GM12892 (cell line): Measurements from ENCODE around the gene ENPP5. TPM values are rescaled to one million over a fixed set of nuclear protein-coding genes. Genes with fewer than 3 reads are reported as not detected.

Source experiments
- DNase-seq: peaks from one replicate; pipeline ENCODE4 v3.0.0; 2011; ENCODE audit not compliant: insufficient read length
- FAIRE-seq: peaks from 2 replicates; lab custom pipeline; 2011; peaks lifted over from hg19 to GRCh38; lab: Jason Lieb, UNC
- POLR2A ChIP-seq: IDR thresholded peaks from 2 replicates; pipeline ENCODE4 v1.6.1; 2011; ENCODE audit warnings: low read depth, low read length, control low read depth
- POLR2AphosphoS5 ChIP-seq: IDR thresholded peaks from 2 replicates; pipeline ENCODE4 v1.6.1; 2011; ENCODE audit warnings: low read depth, low read length, control low read depth
- TAF1 ChIP-seq: IDR thresholded peaks from 2 replicates; pipeline ENCODE4 v1.6.1; 2011; ENCODE audit warnings: low read depth, mild to moderate bottlenecking, control low read depth, low read length, borderline replicate concordance
- polyA plus RNA-seq: library from polyadenylated mRNA; unstranded; fragments of >200 nt; gene quantifications from one replicate; pipeline ENCODE4 v1.2.1, GENCODE V29; 2012; ENCODE audit warnings: missing spikeins, inconsistent platforms; ENCODE audit not compliant: missing spikeins

Gene ENPP5
- 0.38 TPM for polyA plus RNA-seq

GRCh38 chr6:46170357-46171289 lies at the start of gene ENPP5:
ENPP5 (minus strand) TSS chr6:46170980; CDS start chr6:46168262, 2,718 bp downstream.
- TF ChIP-seq TAF1: no peak
- no peak for TF ChIP-seq POLR2AphosphoS5
- no peak for TF ChIP-seq POLR2A
- FAIRE-seq (peak; percentile 75), DNase-seq (peak; percentile 61)

GRCh38 chr6:46219661-46220060 lies 48.9 kb upstream of the ENPP5 start:
- DNase-seq (no peak), FAIRE-seq (peak; percentile 72)
- TF ChIP-seq TAF1: no peak
- no peak for TF ChIP-seq POLR2AphosphoS5

- DNase-seq: no peak
- TF ChIP-seq POLR2A: no peak
- no peak for TF ChIP-seq POLR2AphosphoS5
- TF ChIP-seq TAF1: no peak
- no peak for FAIRE-seq
Observed at GRCh38 chr6:46218457-46218856, 47.7 kb upstream of the ENPP5 start.

GRCh38 chr6:46217671-46218131 lies 46.9 kb upstream of the ENPP5 start:
- peak; percentile 57 for FAIRE-seq
- TF ChIP-seq POLR2AphosphoS5 (no peak), TAF1 (no peak), POLR2A (no peak)
- DNase-seq: no peak

- DNase-seq (no peak), FAIRE-seq (no peak)
- no peak for TF ChIP-seq POLR2AphosphoS5
- no peak for TF ChIP-seq POLR2A
- no peak for TF ChIP-seq TAF1
Observed at GRCh38 chr6:46216879-46217278, 46.1 kb upstream of the ENPP5 start.

- FAIRE-seq (no peak), DNase-seq (no peak)
- no peak for TF ChIP-seq TAF1
- no peak for TF ChIP-seq POLR2A
Observed at GRCh38 chr6:46215777-46216176, 45.0 kb upstream of the ENPP5 start.

GRCh38 chr6:46215213-46215612 lies 44.4 kb upstream of the ENPP5 start:
- no peak for DNase-seq
- FAIRE-seq: no peak
- TF ChIP-seq POLR2AphosphoS5: no peak
- no peak for TF ChIP-seq POLR2A
- TF ChIP-seq TAF1: no peak

GRCh38 chr6:46211917-46212316 lies 41.1 kb upstream of the ENPP5 start:
- no peak for FAIRE-seq
- TF ChIP-seq POLR2A (no peak), TAF1 (no peak), POLR2AphosphoS5 (no peak)
- no peak for DNase-seq

GRCh38 chr6:46210294-46210693 lies 39.5 kb upstream of the ENPP5 start:
- DNase-seq: no peak
- no peak for FAIRE-seq
- TF ChIP-seq POLR2AphosphoS5 (no peak), POLR2A (no peak), TAF1 (no peak)

GRCh38 chr6:46208303-46208702 lies 37.5 kb upstream of the ENPP5 start:
- no peak for DNase-seq
- no peak for TF ChIP-seq TAF1
- no peak for TF ChIP-seq POLR2A
- no peak for TF ChIP-seq POLR2AphosphoS5
- no peak for FAIRE-seq

GRCh38 chr6:46207174-46207573 lies 36.4 kb upstream of the ENPP5 start:
- TF ChIP-seq TAF1 (no peak), POLR2A (no peak), POLR2AphosphoS5 (no peak)
- DNase-seq: no peak
- no peak for FAIRE-seq
